GM21825 (cell line): Measurements from ENCODE around the gene GIT2.

Experiments used
- ATAC-seq: cut with Tn5 transposase; IDR thresholded peaks from one replicate; pipeline ENCODE4 v1.9.1; 2021; ENCODE audit warnings: mild to moderate bottlenecking, moderate library complexity; ENCODE audit not compliant: unreplicated experiment

The GIT2 gene

GRCh38 chr12:109982210-109982609 is 14.0 kb downstream of the GIT2 start:
- ATAC-seq = no peak

DNA sequence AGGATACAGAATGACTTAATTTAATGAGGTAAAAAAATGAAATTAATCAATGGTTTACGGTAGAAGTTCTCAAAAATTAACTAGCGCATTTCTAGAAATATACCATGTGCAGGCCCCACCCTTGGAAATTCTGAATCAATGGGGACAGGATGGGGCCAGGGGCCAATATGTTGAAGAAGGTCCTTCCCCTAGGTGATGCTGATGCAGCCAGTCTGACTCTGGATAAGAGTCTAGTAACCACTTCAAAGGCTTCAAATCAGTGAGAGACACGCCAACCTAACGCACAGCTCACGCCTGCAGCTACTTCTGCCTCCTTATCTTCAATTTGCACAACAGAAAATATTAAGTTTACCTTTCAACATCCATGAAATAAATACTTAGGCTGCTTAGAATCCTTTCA is 14.9 kb downstream of the GIT2 start:
- ATAC-seq = no peak

GRCh38 chr12:109972821-109973220 is 23.3 kb downstream of the GIT2 start:
- no peak for ATAC-seq

GRCh38 chr12:109968801-109969200 is 27.4 kb downstream of the GIT2 start:
- no peak for ATAC-seq

GRCh38 chr12:109968032-109968420 is 28.1 kb downstream of the GIT2 start:
- no peak for ATAC-seq

GRCh38 chr12:109967383-109968031 is 28.7 kb downstream of the GIT2 start:
- ATAC-seq = no peak

DNA sequence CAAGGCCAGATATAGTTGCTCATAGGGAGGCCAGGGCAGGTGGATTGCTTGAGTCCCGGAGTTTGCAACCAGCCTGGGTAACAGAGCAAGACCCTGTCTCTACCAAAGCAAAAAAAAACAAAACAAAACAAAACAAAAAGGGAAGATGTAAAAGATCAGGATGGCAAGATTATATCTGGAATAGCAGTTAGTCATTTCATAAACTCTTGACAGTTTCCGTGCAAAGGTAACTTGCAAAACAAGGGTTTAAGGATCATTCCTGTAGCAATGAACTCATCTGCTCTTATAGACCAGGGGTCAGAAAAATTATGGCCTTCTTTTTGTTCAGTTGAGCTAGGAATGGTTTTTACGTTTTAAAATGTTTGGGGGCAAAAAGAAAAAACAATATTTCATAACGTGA is 29.6 kb downstream of the GIT2 start:
- ATAC-seq = no peak

GRCh38 chr12:109963743-109964429 is 32.3 kb downstream of the GIT2 start:
- ATAC-seq = no peak

GRCh38 chr12:109963330-109963729 is 32.8 kb downstream of the GIT2 start:
- ATAC-seq = no peak

- ATAC-seq = no peak
Observed at GRCh38 chr12:109962398-109962797, 33.8 kb downstream of the GIT2 start.

DNA sequence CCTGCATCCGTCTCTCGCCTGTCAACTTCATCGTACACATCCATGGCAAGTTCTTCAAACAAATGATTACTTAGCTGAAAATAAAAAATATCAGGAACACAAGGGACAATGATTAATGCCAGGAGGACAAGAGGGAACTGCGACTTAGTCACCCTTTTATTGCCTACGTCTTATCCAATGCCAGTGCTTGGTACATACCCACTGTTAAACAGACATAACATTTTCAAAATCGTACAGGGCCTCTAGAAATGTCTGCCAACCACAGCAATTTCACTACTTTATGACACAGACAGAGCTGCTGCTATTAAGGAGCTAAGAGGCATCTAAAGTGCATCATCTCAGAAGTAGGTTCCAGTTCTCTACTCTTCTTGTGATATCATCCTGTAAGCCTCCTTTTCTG is 34.6 kb downstream of the GIT2 start:
- no peak for ATAC-seq

GRCh38 chr12:109961201-109961600 is 35.0 kb downstream of the GIT2 start:
- no peak for ATAC-seq

GRCh38 chr12:109959411-109960093 is 36.6 kb downstream of the GIT2 start:
- no peak for ATAC-seq

DNA sequence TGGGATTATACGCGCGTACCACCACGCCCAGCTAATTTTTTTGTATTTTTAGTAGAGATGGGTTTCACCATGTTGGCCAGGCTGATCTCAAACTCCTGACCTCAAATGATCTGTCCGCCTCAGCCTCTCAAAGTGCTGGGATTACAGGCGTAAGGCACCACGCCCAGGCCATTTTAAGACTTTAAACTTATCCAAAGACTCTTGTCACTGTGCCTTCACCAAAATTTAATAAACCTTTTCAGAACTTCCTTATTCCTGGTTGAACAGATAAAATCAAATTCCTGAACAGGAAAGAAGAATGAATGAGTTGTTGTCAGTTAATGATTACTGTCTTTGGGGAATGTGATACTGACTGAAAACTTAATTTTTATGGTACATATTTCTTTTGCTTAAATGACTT is 37.8 kb downstream of the GIT2 start:
- no peak for ATAC-seq

DNA sequence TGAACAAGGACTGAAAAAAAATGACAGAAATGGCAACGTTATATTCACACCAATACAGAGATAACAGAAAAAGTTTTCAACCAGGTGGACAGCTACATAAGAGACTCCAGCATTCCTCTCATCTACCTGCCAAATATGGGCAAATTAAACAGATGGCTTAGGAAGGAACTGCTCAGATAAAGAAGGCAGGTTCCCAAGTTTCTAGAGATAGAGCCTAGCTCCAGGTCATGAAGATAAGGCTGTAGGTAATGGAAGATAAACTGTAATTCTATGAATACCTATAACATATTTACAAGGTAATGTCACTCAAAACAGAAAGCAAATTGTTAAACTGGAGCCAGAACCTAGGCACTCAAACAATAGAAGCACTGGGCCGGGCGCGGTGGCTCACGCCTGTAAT is 42.5 kb downstream of the GIT2 start:
- ATAC-seq = no peak

GRCh38 chr12:109952873-109953272 is 43.3 kb downstream of the GIT2 start:
- no peak for ATAC-seq

DNA sequence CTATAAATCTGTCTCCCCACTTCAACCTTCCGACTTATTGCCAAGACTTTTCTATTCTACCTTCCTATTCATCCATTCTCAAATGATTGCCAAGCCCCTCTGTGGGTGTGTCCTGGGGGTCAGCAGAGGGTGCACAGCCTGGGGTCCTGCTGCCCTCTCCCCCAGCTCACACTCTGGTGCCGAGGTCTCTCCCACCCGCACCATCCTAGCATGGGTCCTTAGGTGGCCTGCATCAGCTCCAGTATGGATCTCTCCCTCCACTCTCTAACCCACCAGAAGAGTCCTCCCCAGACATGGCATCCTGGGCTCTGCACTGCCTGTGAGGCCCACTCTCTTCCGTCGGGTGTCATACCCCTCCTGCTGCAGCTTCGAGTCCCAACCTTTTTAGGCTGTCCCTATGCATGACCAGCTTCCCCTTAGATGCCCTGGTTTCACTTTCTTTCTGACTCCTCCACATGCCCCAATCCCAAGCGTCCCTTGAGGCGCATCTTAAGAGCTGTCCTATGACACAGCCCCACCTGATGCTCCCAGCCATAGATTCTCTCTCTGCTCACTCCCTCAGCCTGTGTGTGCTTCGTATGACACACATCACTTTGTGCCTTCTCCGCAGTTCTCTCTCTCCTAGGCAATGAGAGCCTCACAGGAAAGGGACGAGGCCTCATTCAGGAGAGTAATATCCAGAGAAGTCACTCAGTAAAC is 43.9 kb downstream of the GIT2 start:
- no peak for ATAC-seq

DNA sequence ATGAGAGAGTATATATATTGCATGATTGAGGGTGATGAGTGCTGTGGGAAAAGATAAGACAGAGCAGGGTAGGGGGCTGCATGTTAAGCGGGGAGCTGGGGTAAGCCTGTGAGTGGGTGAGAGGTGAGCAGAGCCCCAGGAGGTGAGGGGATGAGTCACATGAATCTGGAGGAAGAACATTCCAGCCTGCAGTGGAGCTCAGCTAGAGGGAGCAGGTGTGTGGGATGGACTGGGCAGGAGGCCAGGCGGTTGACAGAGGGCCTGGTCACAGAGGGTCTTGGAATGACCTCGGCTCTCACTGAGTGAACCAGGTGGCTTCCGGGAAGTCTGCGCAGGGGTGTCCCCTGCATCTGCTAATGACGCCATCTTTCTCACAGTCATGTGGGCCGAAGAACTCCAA is 44.4 kb downstream of the GIT2 start:
- no peak for ATAC-seq

DNA sequence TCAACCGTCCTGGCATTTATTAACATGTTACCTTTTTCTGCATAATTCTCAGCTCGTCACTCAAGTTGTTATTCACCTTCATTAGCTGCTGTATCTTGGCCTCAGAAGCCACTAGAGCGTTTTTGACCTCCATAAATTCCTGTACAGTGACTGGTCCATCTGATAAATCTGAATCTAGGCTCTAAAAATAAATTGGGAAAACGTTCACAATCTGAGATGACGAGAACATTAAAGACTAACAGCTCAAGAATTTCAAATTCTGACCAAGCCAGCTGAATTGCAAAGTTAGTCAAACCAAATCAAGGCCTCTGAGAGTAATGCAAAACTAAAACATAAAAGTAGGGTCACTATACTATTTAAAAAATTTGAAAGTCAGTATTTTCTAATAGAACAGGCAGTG is 45.0 kb downstream of the GIT2 start:
- ATAC-seq = no peak

- ATAC-seq = no peak
Observed at GRCh38 chr12:109950625-109951024, 45.5 kb downstream of the GIT2 start.

- ATAC-seq = no peak
Observed at GRCh38 chr12:109949089-109949488, 47.1 kb downstream of the GIT2 start.

DNA sequence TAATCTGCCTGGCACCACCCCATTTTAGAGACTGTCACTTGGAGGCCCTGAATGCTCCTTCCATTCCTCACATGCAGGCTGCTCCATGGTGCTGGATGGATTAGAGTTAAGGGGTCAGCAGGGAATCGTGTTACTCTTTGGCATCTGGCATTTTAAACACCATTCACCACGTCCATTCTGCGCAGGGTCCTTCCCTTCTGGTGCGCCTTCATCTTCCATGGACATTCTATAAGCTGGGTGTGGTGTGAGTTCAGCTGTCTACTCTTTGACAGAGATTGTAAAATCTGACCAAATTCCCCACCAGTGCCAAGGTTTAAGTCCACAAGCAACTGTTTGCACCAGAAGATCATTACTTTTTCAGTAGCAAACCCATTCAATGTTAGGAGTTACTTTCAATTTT is 47.8 kb downstream of the GIT2 start:
- no peak for ATAC-seq
